OCI-LY7 (cell line): ENCODE measurements around the gene SETBP1.

Experiments
- CTCF ChIP-seq: fragments of 200-600 bp; sonication (generic); conservative IDR thresholded peaks from 2 replicates; pipeline ENCODE4 v1.5.1; 2014; ENCODE audit warnings: mild to moderate bottlenecking, antibody characterized with exemption, low read length, moderate library complexity, mixed read lengths
- EZH2phosphoT487 ChIP-seq: fragments of 200-600 bp; sonication (generic); IDR thresholded peaks from 2 replicates; pipeline ENCODE4 v1.6.1; 2018; ENCODE audit warnings: low read depth, borderline replicate concordance, mild to moderate bottlenecking, mixed run types, antibody characterized with exemption, low read length, moderate library complexity, mixed read lengths

DNA sequence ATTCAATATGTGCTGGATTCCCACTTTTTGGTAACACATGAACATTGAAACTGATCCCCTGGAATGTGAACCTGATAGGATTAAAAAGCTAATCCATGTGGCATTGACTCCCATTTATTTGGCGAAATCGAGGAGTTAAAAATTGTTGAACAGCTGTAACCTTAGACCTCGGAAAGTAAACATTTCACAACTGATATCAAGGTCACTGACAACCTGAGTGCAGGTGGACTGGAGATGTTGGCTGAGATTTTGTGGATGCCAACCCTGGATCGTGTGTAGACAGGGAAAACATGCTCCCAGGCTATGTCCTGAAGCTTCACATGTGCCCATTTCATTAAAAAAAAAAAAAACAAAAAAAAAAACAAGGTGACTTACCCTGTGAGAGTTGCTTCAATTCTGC lies 204.8 kb downstream of the SETBP1 start:
- TF ChIP-seq CTCF = no peak
- no peak for TF ChIP-seq EZH2phosphoT487
